A549 (cell line): ENCODE measurements around the gene PSMD14. TPM values are rescaled to one million over a fixed set of nuclear protein-coding genes. Genes with fewer than 3 reads are reported as not detected.

Source experiments
- ATAC-seq, 2 experiments: fragments of 200-7000 bp in 1 of 2; fragments of >200 bp in 1 of 2; cut with Nextera tagmentation in 1 of 2; cut with Tn5 transposase in 1 of 2; 3 replicates each; pipeline versions ENCODE4 v1.8.0 to v1.9.1; 2018 to 2020; ENCODE audit warnings: mild to moderate bottlenecking in 1 of 2, moderate library complexity in 1 of 2
- CTCF ChIA-PET: fragments of 300-600 bp; sonication (Branson Sonifier 250); formaldehyde crosslinking; extraction: SDS; loops from one replicate; lab custom pipeline; 2021; ENCODE audit warnings: antibody characterized with exemption, inconsistent platforms; lab: Yijun Ruan, JAX
- POLR2A ChIA-PET: fragments of 350-600 bp; formaldehyde crosslinking; extraction: SDS; loops from one replicate; lab custom pipeline; 2021; ENCODE audit warnings: antibody characterized with exemption, inconsistent platforms; lab: Yijun Ruan, JAX
- DNase-seq, 2 experiments: peaks; one replicate each; pipeline versions ENCODE4 v3.0.0 to v3.0.0-alpha.2; 2011 to 2016; ENCODE audit warnings: low read depth in 1 of 2, low spot score in 1 of 2
- FAIRE-seq: peaks from 2 replicates; lab custom pipeline; 2011; peaks lifted over from hg19 to GRCh38; lab: Jason Lieb, UNC
- H3K27ac ChIP-seq, 2 experiments: fragments of >200 bp; sonication (Bioruptor Twin); formaldehyde crosslinking; 3 replicates each; pipeline ENCODE4 v1.5.1; 2016 to 2017
- H3K4me1 ChIP-seq: fragments of >200 bp; sonication (Bioruptor Twin); formaldehyde crosslinking; 3 replicates; pipeline ENCODE4 v1.6.1; 2016
- H3K4me2 ChIP-seq: fragments of >200 bp; sonication (Bioruptor Twin); formaldehyde crosslinking; 3 replicates; pipeline ENCODE4 v1.6.1; 2016
- H3K4me3 ChIP-seq: fragments of >200 bp; sonication (Bioruptor Twin); formaldehyde crosslinking; 3 replicates; pipeline ENCODE4 v1.5.1; 2016
- H3K9me3 ChIP-seq: fragments of >200 bp; sonication (Bioruptor Twin); formaldehyde crosslinking; 3 replicates; pipeline ENCODE4 v1.6.1; 2016
- ATOH8 ChIP-seq: fragments of 250-450 bp; sonication (Bioruptor Pico); IDR thresholded peaks from 2 replicates; pipeline ENCODE4 v1.5.0; 2020; ENCODE audit warnings: low read depth, mild to moderate bottlenecking, moderate library complexity
- BHLHE40 ChIP-seq: IDR thresholded peaks from 2 replicates; pipeline ENCODE4 v1.6.1; 2012; ENCODE audit warnings: low read depth, low read length, inconsistent platforms
- CBX8 ChIP-seq: fragments of 200-600 bp; sonication (generic); IDR thresholded peaks from 2 replicates; pipeline ENCODE4 v1.6.1; 2016
- EHF ChIP-seq: fragments of 250-450 bp; sonication (Bioruptor Pico); IDR thresholded peaks from 2 replicates; pipeline ENCODE4 v1.5.0; 2020; ENCODE audit warnings: mild to moderate bottlenecking
- ELK1 ChIP-seq: fragments of 150-350 bp; IDR thresholded peaks from 2 replicates; pipeline ENCODE4 v1.6.1; 2014; ENCODE audit warnings: low read depth, mild to moderate bottlenecking, low read length
- ESRRA ChIP-seq: fragments of 150-350 bp; IDR thresholded peaks from 2 replicates; pipeline ENCODE4 v1.6.1; 2014; ENCODE audit warnings: mild to moderate bottlenecking, low read length, borderline replicate concordance
- FOSL2 ChIP-seq, 2 experiments: fragments of 450-650 bp in 1 of 2; fragments of >200 bp in 1 of 2; sonication (Bioruptor Twin) in 1 of 2; formaldehyde crosslinking; IDR thresholded peaks; 2 replicates each; pipeline versions ENCODE4 v1.5.0 to v1.6.1; 2016 to 2020; ENCODE audit warnings: mild to moderate bottlenecking in 1 of 2, moderate library complexity in 1 of 2
- HEYL ChIP-seq: fragments of 250-450 bp; sonication (Bioruptor Pico); IDR thresholded peaks from 2 replicates; pipeline ENCODE4 v1.8.0; 2021; ENCODE audit warnings: mild to moderate bottlenecking, moderate library complexity
- HOXA7 ChIP-seq: fragments of 250-450 bp; sonication (Bioruptor Pico); IDR thresholded peaks from 2 replicates; pipeline ENCODE4 v1.5.0; 2020; ENCODE audit warnings: mild to moderate bottlenecking, moderate library complexity
- HOXB13 ChIP-seq: fragments of 250-450 bp; sonication (Bioruptor Pico); IDR thresholded peaks from 2 replicates; pipeline ENCODE4 v1.5.0; 2020; ENCODE audit warnings: low read depth, mild to moderate bottlenecking, moderate library complexity
- JUN ChIP-seq, 2 experiments: fragments of >200 bp; sonication (Bioruptor Twin); formaldehyde crosslinking; IDR thresholded peaks; 2 replicates in 1 of 2; 3 replicates in 1 of 2; pipeline ENCODE4 v1.6.1; 2016 to 2017
- JUNB ChIP-seq: fragments of >200 bp; sonication (Bioruptor Twin); formaldehyde crosslinking; IDR thresholded peaks from 2 replicates; pipeline ENCODE4 v1.6.1; 2016
- KDM5A ChIP-seq: fragments of 200-600 bp; sonication (generic); IDR thresholded peaks from 2 replicates; pipeline ENCODE4 v1.6.1; 2016; ENCODE audit warnings: antibody characterized with exemption, mild to moderate bottlenecking
- MAFK ChIP-seq: fragments of 450-650 bp; IDR thresholded peaks from 2 replicates; pipeline ENCODE4 v1.6.1; 2014; ENCODE audit not compliant: partially characterized antibody
- NPAS2 ChIP-seq: fragments of 250-450 bp; sonication (Bioruptor Pico); IDR thresholded peaks from 2 replicates; pipeline ENCODE4 v1.8.0; 2022; ENCODE audit warnings: mild to moderate bottlenecking, moderate library complexity, borderline replicate concordance
- NR3C1 ChIP-seq: fragments of >200 bp; sonication (Bioruptor Twin); formaldehyde crosslinking; IDR thresholded peaks from 3 replicates; pipeline ENCODE4 v1.6.1; 2017
- POLR2A ChIP-seq: IDR thresholded peaks from 2 replicates; pipeline ENCODE4 v1.6.1; 2012; ENCODE audit warnings: mild to moderate bottlenecking, low read length
- POLR2AphosphoS2 ChIP-seq: conservative IDR thresholded peaks from 2 replicates; pipeline ENCODE4 v1.6.1; 2012; ENCODE audit warnings: low read length, improper control_type of control experiment, inconsistent platforms
- RARB ChIP-seq: fragments of 250-450 bp; sonication (Bioruptor Pico); IDR thresholded peaks from 2 replicates; pipeline ENCODE4 v1.8.0; 2021; ENCODE audit warnings: mild to moderate bottlenecking, moderate library complexity
- RCOR1 ChIP-seq: fragments of 150-350 bp; IDR thresholded peaks from 2 replicates; pipeline ENCODE4 v1.6.1; 2014; ENCODE audit warnings: antibody characterized with exemption, low read length, low read depth
- RFX5 ChIP-seq: fragments of 450-650 bp; IDR thresholded peaks from 2 replicates; pipeline ENCODE4 v1.7.1; 2014; ENCODE audit warnings: antibody characterized with exemption, mild to moderate bottlenecking, moderate library complexity
- SREBF2 ChIP-seq: fragments of 450-650 bp; IDR thresholded peaks from 2 replicates; pipeline ENCODE4 v1.6.1; 2014; ENCODE audit warnings: mild to moderate bottlenecking, moderate library complexity
- USF2 ChIP-seq: fragments of 450-650 bp; IDR thresholded peaks from 2 replicates; pipeline ENCODE4 v1.6.1; 2014; ENCODE audit warnings: antibody characterized with exemption
- ZC3H11A ChIP-seq: fragments of 450-650 bp; IDR thresholded peaks from 2 replicates; pipeline ENCODE4 v1.6.1; 2014; ENCODE audit warnings: antibody characterized with exemption, mild to moderate bottlenecking
- ZFP36 ChIP-seq: fragments of 450-650 bp; IDR thresholded peaks from 2 replicates; pipeline ENCODE4 v1.6.1; 2014; ENCODE audit warnings: borderline replicate concordance; ENCODE audit not compliant: partially characterized antibody
- ZSCAN20 ChIP-seq: fragments of 250-450 bp; sonication (Bioruptor Pico); IDR thresholded peaks from 2 replicates; pipeline ENCODE4 v1.8.0; 2022; ENCODE audit warnings: mild to moderate bottlenecking, moderate library complexity
- WGBS: methylation state at CpG from one replicate; pipeline ENCODE4 v1.1.6; 2017; ENCODE audit errors: missing lambda C conversion rate; 5-methylcytosine and 5-hydroxymethylcytosine counted together
- polyA plus RNA-seq, 4 experiments: library from polyadenylated mRNA; depleted of rRNA in 3 of 4; stranded (reverse); fragments of >200 nt; fragmentation: RNase III in 1 of 4; extraction: RNeasy Plus Mini Kit Qiagen cat#74134 plus additional on column Dnase treatment in 1 of 4; gene quantifications; 2 replicates in 3 of 4; 3 replicates in 1 of 4; pipeline ENCODE4 v1.2.3, GENCODE V29; 2011 to 2017

The PSMD14 gene
- polyA plus RNA-seq, 2 of the 4 experiments (the other 2 are of a cell fraction), result 166 to 218 TPM

DNA sequence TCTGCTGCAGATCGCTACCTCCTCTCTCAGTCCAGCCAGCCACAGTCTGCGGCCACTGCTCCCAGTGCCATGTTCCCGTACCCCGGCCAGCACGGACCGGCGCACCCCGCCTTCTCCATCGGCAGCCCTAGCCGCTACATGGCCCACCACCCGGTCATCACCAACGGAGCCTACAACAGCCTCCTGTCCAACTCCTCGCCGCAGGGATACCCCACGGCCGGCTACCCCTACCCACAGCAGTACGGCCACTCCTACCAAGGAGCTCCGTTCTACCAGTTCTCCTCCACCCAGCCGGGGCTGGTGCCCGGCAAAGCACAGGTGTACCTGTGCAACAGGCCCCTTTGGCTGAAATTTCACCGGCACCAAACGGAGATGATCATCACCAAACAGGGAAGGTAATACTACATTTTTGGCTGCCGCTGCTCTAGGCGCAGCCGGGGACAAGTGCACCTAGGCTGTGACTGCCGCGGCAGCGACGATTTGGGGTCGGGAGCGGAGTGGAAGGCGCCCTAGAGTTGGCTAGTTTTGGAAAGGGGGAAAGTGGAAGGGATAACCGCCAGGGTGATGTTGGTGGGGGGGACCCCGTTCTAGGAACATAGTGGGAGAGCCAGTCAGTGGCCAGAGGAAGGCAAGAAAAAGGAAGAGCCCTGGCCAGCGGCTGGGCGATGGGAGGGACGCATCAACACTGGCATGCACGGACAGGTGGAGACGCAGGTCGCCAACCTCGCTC, 108.6 kb downstream of the PSMD14 start:
- ChIA-PET POLR2A (no interaction called here), CTCF (interaction anchor here (0.6 to 1.3 kb wide), 2 partner anchors 32 to 72 kb away, joined by 3 read pairs; no protein-coding TSS in a partner anchor)
- no peak for DNase-seq
- WGBS, result 44% methylated on average over 38 of the region's 41 CpGs
- Histone ChIP-seq H3K4me2 (peak overlapping the region; percentile 64), H3K27ac (no peak overlapping the region), H3K4me3 (peak overlapping the region; percentile 24), H3K9me3 (no peaks in the 10 kb centered on the region), H3K4me1 (no peaks in the 10 kb centered on the region)
- peak in 1 of 2 experiments; percentile 6; a peak in 3 of 6 replicates for ATAC-seq
- TF ChIP-seq ZSCAN20 (CRISPR knock-in tag), result no peak
- TF ChIP-seq KDM5A, result no peak
- TF ChIP-seq ZFP36, result no peak
- TF ChIP-seq USF2, result no peak
- no peak for TF ChIP-seq JUN (IDR thresholded peaks at IDR 0.05)
- no peak for TF ChIP-seq CBX8
- TF ChIP-seq SREBF2, result no peak
- no peak for TF ChIP-seq ESRRA
- no peak for TF ChIP-seq ELK1
- TF ChIP-seq FOSL2 (IDR thresholded peaks at IDR 0.05), result no peak
- TF ChIP-seq FOSL2 (CRISPR knock-in tag; IDR thresholded peaks at IDR 0.05), result no peak
- TF ChIP-seq HOXA7, result no peak
- FAIRE-seq, result no peak

DNA sequence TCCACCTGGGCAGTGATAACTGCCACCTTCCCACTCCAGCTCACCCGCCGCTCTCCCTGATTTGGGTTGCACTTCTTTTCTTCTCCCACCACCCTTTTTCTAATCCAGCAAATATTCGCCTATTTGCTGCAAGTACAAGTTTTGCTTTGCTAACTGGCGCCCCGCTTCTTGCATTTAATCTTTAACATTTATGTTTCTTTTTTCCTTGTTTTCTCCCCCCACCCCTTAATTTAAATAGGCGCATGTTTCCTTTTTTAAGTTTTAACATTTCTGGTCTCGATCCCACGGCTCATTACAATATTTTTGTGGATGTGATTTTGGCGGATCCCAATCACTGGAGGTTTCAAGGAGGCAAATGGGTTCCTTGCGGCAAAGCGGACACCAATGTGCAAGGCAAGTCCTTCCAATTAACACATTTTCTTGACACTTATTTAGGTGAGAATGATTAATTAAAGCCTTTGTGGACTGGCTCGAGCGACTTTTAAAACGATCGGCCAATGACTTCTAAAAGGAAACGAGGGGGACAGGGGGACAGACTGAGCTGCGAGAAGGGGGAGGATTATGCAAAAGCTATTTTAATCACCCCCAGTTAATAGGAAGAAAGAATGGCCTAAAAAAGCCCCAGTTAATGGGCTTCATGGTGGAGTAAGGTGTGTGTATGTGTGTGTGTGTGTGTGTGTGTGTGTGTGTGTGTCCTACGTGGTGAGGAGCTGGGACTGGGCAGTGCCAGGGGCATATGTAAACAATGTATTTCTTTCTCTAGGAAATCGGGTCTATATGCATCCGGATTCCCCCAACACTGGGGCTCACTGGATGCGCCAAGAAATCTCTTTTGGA, 109.4 kb downstream of the PSMD14 start:
- WGBS, result 71% methylated on average over 21 of the region's 21 CpGs

More for the DNA sequence above, 109.4 kb downstream of the PSMD14 start:
- Histone ChIP-seq H3K27ac (no peak overlapping the region), H3K9me3 (no peaks in the 10 kb centered on the region), H3K4me3 (peak overlapping the region; percentile 24; the same call in 1 of the 3 replicates), H3K4me2 (peak overlapping the region; percentile 64), H3K4me1 (no peaks in the 10 kb centered on the region)
- TF ChIP-seq JUN (IDR thresholded peaks at IDR 0.05), result no peak
- no peak for TF ChIP-seq HOXB13 (CRISPR knock-in tag)
- no peak for TF ChIP-seq JUNB
- no peak for TF ChIP-seq KDM5A
- no peak for TF ChIP-seq ZC3H11A
- no peak for TF ChIP-seq ZSCAN20 (CRISPR knock-in tag)
- TF ChIP-seq NPAS2 (CRISPR knock-in tag), result no peak
- no peak for TF ChIP-seq BHLHE40
- TF ChIP-seq RFX5, result no peak
- no peak for TF ChIP-seq RCOR1
- no peak for TF ChIP-seq POLR2AphosphoS2
- no peak for TF ChIP-seq MAFK
- TF ChIP-seq HEYL (CRISPR knock-in tag), result no peak
- TF ChIP-seq POLR2A, result no peak
- TF ChIP-seq EHF, result no peak
- TF ChIP-seq RARB (CRISPR knock-in tag), result no peak
- no peak for TF ChIP-seq NR3C1
- TF ChIP-seq ATOH8 (CRISPR knock-in tag), result no peak
- no peak for TF ChIP-seq HOXA7
- ChIA-PET CTCF (no interaction called here), POLR2A (no interaction called here)
- no peak for FAIRE-seq
- no peak for ATAC-seq
- DNase-seq, result no peak
